GM12874 (cell line): ENCODE data around the gene TACC3.

Experiments
- TF ChIP-seq, protein P1 (sequence below): IDR thresholded peaks from 2 replicates; pipeline ENCODE4 v1.5.1; 2011; ENCODE audit warnings: low read depth, mild to moderate bottlenecking, control low read depth, low read length, moderate library complexity; ENCODE audit not compliant: insufficient read depth

The TACC3 gene

DNA sequence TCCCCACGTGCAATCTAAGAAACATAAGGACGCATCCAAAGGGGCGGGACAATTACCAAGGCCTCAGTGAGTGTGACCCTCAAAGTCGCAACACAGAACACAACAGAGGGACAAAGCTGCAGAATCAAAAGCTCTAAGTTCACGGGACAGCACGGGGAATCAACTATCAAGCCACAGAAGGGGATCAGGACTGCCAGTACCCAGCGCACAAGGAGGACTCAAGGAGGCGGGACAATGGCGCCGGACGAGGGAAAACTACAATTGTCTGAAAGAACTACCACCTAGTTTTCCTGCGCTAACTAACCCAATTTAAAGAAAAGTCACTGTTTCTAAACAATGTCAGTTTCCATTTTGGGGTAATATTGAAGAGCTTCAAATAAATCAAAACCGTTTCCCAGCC, 38.5 kb upstream of the TACC3 start:
- TF ChIP-seq, protein P1, sequence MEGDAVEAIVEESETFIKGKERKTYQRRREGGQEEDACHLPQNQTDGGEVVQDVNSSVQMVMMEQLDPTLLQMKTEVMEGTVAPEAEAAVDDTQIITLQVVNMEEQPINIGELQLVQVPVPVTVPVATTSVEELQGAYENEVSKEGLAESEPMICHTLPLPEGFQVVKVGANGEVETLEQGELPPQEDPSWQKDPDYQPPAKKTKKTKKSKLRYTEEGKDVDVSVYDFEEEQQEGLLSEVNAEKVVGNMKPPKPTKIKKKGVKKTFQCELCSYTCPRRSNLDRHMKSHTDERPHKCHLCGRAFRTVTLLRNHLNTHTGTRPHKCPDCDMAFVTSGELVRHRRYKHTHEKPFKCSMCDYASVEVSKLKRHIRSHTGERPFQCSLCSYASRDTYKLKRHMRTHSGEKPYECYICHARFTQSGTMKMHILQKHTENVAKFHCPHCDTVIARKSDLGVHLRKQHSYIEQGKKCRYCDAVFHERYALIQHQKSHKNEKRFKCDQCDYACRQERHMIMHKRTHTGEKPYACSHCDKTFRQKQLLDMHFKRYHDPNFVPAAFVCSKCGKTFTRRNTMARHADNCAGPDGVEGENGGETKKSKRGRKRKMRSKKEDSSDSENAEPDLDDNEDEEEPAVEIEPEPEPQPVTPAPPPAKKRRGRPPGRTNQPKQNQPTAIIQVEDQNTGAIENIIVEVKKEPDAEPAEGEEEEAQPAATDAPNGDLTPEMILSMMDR: no peak

DNA sequence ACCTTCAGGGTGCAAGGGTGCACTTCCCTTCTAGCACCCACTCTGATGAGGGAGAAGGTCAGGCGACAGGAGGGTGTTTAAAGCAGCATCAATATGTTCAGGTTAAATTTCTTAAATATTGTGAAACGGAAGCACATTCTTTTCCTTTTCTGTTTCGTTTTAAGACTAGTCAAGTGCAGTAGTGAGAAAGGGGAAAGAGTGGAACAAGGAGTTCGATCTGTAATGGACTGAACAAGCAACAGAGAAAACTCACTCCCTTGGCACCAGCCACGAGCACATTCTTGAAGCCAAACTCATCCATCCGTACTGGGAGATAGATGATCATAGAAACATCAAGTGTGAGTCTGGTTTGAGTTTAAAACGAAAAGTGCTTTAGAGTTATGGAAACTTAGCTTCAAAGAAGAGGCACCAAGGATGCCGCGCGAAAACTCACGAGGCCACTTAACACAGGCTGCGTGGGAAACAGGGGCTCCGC, 38.0 kb upstream of the TACC3 start:
- TF ChIP-seq, protein P1: no peak

DNA sequence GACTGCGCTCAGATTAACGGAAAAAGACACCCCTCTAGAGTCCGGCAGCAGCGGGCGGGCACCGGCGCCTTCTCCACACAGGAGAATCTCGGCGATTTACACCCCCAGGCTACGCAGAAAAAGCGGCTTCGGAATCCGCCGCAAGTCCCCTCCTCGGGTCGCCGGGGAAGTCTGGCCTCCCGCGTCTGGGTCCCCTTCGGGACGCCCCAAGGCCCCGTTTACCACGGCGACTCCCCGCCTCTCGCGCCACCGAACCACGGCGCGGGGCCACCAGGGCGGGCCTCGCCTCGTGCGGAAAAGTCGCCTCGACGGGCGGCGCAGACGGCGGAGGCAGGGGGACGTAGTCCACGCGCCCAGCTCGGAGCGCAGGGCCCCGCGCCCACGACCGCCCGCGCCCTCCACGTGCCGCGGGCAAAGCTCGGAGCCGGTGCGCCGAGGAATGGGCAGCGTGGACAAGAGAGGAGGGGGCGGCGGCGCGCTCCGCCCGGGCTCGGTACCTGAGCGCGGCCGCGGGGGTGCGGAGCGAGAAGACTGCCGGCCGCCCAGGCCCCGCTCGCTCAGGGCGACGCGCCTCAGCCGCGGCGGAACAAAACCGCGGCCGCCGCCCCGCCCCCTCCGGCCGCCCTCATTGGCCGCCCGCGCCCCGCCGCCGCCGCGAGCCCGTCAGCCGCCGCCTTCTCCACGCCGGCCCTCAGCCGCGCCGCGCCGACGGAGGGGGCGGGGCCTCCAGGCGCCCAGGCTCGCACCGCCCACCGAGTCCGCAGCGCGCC, 37.4 kb upstream of the TACC3 start, which contains the start of gene FAM53A:
Gene FAM53A, minus strand, starts transcription at position 578 of the 770 bp plus-strand sequence. CDS start 15,572 bp downstream, outside the sequence.
- TF ChIP-seq, protein P1: no peak

DNA sequence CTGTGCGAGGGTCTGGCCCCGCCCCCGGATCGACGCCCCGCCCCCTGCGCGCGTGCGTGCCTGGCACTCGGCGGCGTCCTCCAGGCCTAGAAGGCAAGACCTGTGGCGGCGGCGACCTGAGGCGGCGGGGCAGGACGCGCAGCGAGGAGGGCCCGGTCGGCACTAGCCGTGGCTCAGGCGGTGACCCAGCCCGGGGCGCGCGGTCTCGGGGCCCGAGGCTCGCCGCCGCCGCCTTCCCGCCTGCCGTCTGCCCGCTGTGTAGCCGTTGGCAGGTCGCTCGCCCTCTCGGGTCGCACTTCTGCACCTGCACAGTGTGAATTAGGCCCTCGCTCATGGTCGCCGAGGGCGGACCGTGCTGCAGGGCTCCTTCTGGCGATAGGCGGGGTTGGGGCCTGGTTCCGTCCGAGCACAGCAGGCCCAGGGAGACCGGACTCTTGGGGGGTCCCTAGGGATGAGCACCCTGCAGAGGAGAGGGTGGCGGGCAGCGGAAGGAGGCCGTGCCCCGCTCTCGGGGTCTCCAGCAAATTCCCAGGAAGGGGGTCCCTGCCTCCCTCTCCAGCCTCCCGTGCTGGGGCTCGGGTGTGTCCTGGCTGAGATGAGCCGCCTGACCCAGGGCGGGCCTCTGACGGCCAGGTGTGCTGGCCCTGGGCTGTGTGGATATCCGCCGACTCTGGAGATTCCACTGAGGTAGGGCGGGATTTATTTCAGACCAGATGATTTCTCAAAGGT, 36.7 kb upstream of the TACC3 start:
- TF ChIP-seq, protein P1: no peak

DNA sequence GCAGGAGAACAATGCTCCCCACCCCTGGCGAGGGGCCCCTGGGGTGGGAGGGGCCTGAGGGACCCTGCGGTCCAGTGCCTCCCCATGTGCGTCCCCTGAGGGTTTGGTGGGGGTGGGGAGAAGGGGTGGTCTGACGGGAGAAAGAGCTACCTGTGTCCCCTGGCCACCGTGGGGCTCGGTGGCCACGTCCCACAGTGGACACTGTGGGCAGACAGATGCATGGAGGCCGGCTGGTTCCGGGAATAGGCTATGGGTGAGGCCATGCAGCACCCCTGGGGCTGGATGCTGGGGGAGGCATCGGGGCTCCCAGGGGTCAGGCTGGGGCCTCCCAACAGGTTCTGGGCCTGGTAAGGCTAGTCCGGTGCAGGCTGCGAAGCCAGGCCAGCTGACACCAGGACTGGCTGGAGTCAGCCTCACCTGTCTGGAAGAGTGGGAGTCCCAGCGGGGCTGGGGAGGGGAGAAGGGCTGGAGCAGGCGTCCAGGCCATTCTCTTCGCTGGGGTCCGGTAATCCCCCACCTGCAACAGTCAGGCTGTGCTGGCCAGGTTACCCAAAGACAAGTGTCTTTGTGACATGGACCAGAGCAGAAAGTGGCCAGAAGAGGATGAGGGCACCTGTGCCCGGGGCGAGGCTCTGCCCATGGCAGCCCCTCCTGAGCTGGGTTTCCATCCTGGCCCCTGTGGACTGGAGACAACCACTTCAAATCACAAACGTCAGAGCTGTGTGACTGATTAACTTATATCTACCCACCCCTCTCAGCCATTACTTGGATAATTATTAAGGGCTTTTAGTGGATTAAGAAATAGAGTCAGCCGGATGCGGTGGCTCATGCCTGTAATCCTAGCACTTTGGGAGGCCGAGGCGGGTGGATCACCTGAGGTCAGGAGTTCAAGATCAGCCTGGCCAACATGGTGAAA, 35.8 kb upstream of the TACC3 start:
- TF ChIP-seq, protein P1: no peak

DNA sequence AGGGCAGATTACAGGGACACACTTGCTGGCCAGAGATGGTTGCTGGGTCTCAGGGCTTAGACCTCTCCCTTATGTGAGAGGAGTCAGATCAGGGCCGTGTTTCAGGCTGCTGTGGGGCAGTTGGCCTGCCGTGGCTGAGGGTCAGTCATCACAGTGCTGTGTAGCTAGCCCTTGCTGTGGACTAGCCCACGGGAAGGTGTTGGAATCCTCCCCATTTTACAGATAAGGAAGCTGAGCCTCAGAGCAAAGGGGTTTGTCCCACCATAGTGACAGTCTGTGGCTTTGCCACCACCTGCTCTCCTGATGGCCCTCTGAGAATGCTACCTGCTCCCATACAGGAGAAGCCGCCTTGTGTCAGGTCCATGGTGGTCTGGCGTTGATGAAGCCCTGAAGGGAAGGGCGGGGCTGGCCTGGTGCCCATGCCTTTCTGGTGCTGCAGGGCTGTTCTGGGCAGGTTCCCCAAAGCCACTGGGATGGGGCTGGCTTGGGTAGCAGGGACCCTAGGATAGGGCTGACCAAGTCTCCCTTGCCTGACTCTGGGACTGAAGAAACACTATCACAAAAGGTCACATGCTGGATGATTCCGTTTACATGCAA, 34.8 kb upstream of the TACC3 start:
- TF ChIP-seq, protein P1: no peak
